Left forelimb (tissue), 1 donor: Measurements from ENCODE around the gene KCNQ4.

Experiments
- DNase-seq: peaks from one replicate; pipeline ENCODE4 v3.0.0-alpha.2; 2018; ENCODE audit warnings: low spot score

The KCNQ4 gene

DNA sequence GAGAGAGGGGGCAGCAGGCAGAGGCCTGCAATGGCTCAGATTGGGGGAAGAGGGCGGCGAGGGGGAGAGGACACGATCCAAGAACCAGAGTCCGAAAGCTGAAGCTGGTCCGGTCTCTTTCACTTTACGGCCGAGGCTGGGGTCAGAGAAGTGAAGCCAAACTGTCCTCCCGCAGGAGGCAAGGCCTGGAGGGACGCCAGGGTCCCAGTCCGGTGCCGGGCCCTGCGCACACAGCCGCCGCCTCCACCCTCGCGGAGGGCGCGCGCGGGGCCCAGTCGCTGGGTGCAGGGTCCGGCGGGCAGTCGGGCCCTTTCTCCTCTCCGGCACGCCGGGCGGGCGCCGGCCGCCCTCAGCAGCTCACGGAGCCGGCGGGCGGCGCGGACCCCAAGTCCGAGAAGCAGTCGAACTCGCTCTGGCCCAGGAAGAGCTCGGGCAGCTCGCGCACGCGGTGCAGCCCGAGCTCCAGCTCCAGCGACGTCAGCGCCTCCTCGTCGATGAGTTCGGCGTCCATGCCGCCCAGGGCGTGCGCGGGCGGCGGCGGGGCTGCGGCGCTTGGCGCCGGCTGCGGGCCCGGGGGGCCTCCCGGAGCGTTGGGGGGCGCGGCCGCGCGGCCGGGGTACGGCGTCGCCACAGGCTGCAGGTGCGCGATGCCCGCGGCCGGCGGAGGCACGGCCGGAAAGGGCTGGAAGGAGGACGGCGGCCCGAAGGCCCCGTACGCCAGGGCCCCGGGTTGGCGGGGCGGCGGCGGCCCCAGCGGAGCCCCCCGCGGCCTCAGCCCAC lies 77.8 kb downstream of the KCNQ4 start:
- no peak for DNase-seq

GRCh38 chr1:40862008-40862863 lies 78.6 kb downstream of the KCNQ4 start, which contains the start of gene CITED4:
Gene CITED4, minus strand, starts transcription at chr1:40862363. Its CDS starts 236 bp downstream, at chr1:40862127.
- peak; percentile 92 for DNase-seq

DNA sequence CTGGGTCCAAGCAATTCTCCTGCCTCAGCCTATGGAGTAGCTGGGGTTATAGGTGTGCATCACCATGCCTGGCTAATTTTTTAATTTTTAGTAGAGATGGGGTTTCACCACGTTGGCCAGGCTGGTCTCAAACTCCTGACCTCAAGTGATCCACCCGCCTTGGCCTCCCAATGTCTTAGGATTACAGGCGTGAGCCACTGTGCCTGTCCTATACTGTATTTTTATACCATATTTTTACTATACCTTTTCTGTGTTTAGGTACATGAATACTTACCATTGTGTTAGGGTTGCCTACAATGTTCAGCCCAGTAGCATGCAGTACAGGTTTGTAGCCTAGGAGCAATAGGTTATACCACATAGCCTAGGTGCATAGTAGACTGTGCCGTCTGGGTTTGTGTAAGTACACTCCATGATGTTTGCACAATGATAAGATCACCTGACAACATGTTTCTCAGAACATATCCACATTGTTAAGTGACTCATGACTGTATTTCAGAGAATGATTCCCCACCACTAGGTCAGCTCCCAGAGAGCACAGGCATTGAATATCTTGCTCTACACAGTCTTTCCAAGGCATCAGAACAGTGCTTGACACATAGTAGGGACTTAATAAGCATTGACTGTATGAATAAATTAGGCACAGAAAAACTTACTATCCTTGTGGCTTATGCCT lies 84.6 kb downstream of the KCNQ4 start:
- DNase-seq, result no peak

- DNase-seq, result no peak
Observed at GRCh38 chr1:40870135-40870728, 86.6 kb downstream of the KCNQ4 start.

DNA sequence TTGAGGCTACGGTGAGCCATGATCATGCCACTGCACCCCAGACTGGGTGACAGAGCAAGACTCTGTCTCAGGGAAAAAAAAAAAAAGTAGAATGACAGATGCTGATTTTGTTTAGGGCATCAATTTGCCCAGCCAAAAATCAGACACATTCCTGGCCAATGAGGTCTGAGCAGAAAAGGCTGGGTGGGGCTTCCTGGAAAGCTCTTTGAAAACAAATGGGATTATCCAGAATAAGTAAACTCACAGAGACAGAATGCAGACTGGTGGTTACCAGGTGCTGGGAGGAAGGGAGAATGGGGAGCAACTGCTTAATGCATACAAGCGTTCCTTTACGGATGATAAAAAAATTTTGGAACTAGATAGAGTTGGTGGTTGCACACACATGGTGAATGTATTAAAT lies 88.7 kb downstream of the KCNQ4 start:
- no peak for DNase-seq

DNA sequence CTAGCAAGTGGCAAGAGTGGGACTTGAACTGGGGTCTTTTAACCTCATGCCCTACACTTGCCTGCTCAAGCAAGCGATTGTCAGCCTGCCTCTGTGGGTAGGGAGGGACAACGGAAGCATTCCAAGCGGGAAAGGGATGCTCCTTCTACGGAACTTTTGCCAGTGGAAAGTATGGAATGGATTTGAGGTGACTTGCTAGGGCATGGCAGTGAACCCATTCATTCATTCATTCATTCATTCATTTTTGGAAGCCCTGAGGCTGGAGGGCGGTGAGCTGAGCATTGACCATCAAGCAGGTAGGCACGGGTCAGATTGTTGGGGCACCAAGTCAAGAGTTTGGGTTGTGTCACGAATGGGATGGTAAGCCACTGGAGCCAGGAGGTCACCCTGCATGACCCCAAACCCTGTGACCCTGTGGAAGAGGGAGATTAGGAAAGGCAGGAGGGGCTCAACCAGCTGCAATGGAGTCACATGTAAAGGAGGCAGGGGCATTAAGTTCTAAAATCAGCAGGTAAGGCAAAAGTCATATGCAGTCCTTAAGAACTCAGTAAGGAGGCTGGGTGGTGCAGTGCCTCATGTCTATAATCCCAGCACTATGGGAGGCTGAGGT lies 90.4 kb downstream of the KCNQ4 start:
- no peak for DNase-seq

DNA sequence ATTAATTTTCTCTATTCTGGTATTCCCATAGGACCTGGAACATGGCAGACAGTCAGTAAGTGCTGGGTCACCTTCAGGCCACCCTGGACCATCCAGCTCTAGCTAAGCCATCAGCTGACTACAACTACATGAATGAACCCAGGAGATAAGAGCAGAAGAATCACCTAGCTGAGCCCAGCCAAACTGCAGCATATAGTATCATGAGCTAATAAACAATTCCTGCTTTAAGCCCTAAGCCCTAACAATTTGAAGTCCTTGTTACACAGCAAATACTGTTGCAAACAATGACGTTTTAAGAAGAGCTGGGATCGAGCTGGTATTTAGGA lies 92.8 kb downstream of the KCNQ4 start:
- no peak for DNase-seq

GRCh38 chr1:40876891-40877290 lies 93.3 kb downstream of the KCNQ4 start:
- DNase-seq, result no peak

GRCh38 chr1:40877698-40878097 lies 94.1 kb downstream of the KCNQ4 start:
- peak; percentile 70 for DNase-seq

DNA sequence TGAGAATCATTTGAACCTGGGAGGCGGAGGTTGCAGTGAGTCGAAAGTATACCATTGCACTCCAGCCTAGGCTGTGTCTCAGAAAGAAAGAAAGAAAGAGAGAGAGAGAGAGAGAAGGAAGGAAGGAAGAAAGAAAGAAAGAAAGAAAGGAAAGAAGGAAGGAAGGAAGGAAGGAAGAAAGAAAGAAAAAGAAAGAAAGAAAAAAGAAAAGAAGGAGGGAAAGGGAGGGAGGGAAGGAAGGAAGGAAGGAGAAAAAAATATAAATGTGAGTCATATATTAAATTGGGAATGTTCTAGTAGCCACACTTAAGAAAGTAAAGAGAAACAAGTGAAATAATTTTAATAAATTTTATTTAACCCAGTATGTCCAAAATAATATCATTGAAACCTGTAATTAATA lies 95.3 kb downstream of the KCNQ4 start:
- DNase-seq, result no peak

DNA sequence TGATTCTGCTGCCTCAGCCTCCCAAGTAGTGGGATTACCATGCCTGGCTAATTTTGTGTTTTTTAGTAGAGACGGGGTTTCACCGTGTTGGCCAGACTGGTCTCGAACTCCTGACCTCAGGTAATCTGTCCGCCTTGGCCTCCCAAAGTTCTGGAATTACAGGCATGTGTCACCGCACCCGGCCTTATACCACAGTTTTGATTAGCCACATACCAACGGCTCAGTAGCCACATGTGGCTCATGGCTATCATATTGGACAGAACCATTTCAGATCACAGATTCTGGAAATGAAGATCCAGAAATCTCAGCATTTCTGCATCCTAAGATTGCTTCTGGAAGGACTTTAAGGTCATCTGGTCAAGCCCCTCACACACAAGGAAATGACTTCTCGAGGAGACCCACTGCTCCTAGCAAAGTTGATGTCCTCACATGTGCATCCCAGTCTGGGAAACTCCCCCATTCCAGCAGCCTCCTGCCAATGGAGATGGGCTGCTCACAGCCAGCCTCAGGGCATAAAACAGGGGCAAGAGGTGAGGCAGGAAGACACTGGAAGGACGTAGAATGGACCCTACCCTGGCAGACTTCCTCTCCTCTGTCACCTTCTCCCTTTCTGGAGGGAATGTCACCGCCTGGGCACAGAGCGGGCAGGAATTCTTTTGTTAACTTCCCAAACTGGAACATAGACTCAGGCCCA lies 96.0 kb downstream of the KCNQ4 start:
- no peak for DNase-seq

GRCh38 chr1:40880813-40881549 lies 97.4 kb downstream of the KCNQ4 start:
- no peak for DNase-seq

DNA sequence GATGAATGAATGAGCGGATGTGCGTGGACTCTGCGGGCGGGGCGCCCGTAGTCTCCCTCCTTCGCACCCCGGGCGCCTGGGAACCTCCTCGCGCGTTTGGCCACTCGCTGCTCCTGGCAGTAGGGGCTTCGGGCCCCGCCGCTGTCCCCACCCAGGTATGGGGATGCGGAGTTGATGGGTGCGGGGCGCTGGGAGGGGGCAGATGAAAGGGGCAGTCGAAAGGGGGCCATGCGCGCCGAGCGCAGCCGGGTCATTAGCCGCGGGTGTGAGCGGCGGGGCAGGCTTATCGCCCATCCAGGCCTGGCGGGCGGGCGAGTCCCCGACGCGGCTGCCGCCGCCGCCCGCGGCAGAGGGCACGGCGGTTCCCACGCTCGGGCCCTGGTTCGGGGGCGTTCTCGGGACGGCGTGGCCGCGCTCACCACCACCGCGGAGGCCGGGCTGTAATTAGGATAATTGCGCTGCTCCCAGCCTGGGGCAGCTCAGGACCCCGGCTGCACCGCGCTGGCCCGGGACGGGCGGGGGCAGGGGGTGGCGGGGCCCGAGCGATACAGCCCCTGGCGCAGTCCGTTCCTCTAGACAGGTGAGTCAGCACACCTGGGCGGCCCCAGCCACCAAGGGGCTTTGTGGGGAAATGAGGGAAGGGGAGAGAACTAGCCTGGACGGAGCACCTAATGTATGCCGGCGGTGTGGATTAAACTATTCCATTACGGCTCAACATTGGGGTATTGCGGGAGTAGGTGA lies 100.6 kb downstream of the KCNQ4 start:
- DNase-seq, result no peak

GRCh38 chr1:40886318-40887011 lies 102.9 kb downstream of the KCNQ4 start:
- DNase-seq, result no peak

DNA sequence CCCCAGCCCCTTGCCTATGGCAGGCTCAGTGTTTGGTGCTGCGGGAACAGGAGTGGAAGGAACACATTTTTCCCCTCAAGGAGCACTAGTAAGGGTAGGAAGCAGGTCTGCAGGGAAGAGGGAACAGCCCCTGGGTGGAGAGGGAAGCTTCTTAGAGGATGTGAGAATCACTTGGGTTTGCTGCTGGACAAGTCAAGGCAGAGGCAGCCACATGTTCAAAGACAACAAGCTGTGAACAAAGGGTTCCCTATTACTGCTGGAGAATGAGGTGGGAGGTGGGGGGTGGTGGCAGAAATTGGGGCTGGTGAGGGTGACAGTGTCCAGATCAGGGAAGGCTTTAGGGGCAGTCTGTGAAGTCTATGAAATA lies 103.4 kb downstream of the KCNQ4 start:
- no peak for DNase-seq

- DNase-seq, result no peak
Observed at GRCh38 chr1:40887652-40888051, 104.1 kb downstream of the KCNQ4 start.
